Measurements from ENCODE around the gene LHPP.
"Not testable (repeated sequence)": the region's sequence is repeated elsewhere in the genome, so short reads cannot be mapped to it uniquely, and the experiment has no call there.

The LHPP gene

GRCh38 chr10:124539935-124540641, 78.5 kb downstream of the LHPP start:
- DNase-seq, result peak; percentile 70

- no peak for DNase-seq
Observed at GRCh38 chr10:124541076-124541903, 79.7 kb downstream of the LHPP start.

- DNase-seq, result no peak
Observed at GRCh38 chr10:124542336-124542735, 80.7 kb downstream of the LHPP start.

GRCh38 chr10:124543146-124543545, 81.5 kb downstream of the LHPP start:
- DNase-seq, result no peak

GRCh38 chr10:124543971-124544370, 82.3 kb downstream of the LHPP start:
- no peak for DNase-seq

- no peak for DNase-seq
Observed at GRCh38 chr10:124544711-124545110, 83.1 kb downstream of the LHPP start.

- no peak for DNase-seq
Observed at GRCh38 chr10:124545351-124546054, 83.9 kb downstream of the LHPP start.

- DNase-seq, result no peak
Observed at GRCh38 chr10:124546055-124546369, 84.4 kb downstream of the LHPP start.

GRCh38 chr10:124546957-124547646, 85.5 kb downstream of the LHPP start:
- no peak for DNase-seq

- no peak for DNase-seq
Observed at GRCh38 chr10:124547647-124548168, 86.1 kb downstream of the LHPP start.

GRCh38 chr10:124549171-124549570, 87.5 kb downstream of the LHPP start:
- DNase-seq, result not testable (repeated sequence)

- DNase-seq, result no peak
Observed at GRCh38 chr10:124550293-124551034, 88.8 kb downstream of the LHPP start.

GRCh38 chr10:124551097-124551496, 89.5 kb downstream of the LHPP start:
- DNase-seq, result no peak

GRCh38 chr10:124551755-124552154, 90.1 kb downstream of the LHPP start:
- no peak for DNase-seq

GRCh38 chr10:124552691-124553276, 91.2 kb downstream of the LHPP start:
- DNase-seq, result no peak

- DNase-seq, result no peak
Observed at GRCh38 chr10:124554085-124554858, 92.6 kb downstream of the LHPP start.

GRCh38 chr10:124557167-124557566, 95.5 kb downstream of the LHPP start:
- DNase-seq, result no peak

GRCh38 chr10:124557648-124558338, 96.2 kb downstream of the LHPP start:
- no peak for DNase-seq

- no peak for DNase-seq
Observed at GRCh38 chr10:124558339-124559321, 97.0 kb downstream of the LHPP start.

All from stimulated activated CD4-positive, alpha-beta T cell treated with anti-CD3 and anti-CD28 coated beads, Interleukin-12 subunit alpha, Interleukin-12 subunit beta, amount 100 ng/mL, for 4 hours (primary cell).